B cell (primary cell): ENCODE results near the gene L3MBTL4. TPM values are rescaled to one million over a fixed set of nuclear protein-coding genes. Genes with fewer than 3 reads are reported as not detected.
"Not testable (repeated sequence)": the region's sequence is repeated elsewhere in the genome, so short reads cannot be mapped to it uniquely, and the experiment has no call there.

ENCODE experiments used
- ATAC-seq: fragments of 200-7000 bp; cut with Tn5 transposase; one replicate; pipeline ENCODE4 v1.10.0; 2021; ENCODE audit warnings: low read depth, mild to moderate bottlenecking, moderate number of reproducible peaks, moderate library complexity
- CTCF ChIA-PET: fragments of 350-600 bp; sonication (Branson Sonifier 250); formaldehyde crosslinking; loops from one replicate; lab custom pipeline; 2021; ENCODE audit warnings: antibody characterized with exemption, inconsistent platforms; lab: Charles Lee
- POLR2A ChIA-PET: fragments of 350-600 bp; sonication (Branson Sonifier 250); formaldehyde crosslinking; loops from one replicate; lab custom pipeline; 2021; ENCODE audit warnings: antibody characterized with exemption; lab: Charles Lee
- DNase-seq: peaks from one replicate; pipeline ENCODE4 v3.0.0; 2013
- H2AFZ ChIP-seq: 2 replicates; pipeline ENCODE4 v1.6.1; 2012; ENCODE audit warnings: mild to moderate bottlenecking, low read depth, low read length; ENCODE audit not compliant: insufficient read depth, poor library complexity, severe bottlenecking
- H3K27ac ChIP-seq, 2 donors: 1 replicate in 1 of 2; 2 replicates in 1 of 2; pipeline ENCODE4 v1.5.1; 2012 to 2013; ENCODE audit warnings: low read length in 2 of 2, mild to moderate bottlenecking in 2 of 2, moderate library complexity in 1 of 2
- H3K27me3 ChIP-seq, 4 experiments: fragments of 200-600 bp in 1 of 4; sonication (generic) in 1 of 4; replicated peaks in 1 of 4; 1 replicate in 2 of 4; 2 replicates in 2 of 4; pipeline versions ENCODE4 v1.6.1 to v1.7.0; 2013 to 2016; ENCODE audit warnings: low read length in 3 of 4, mild to moderate bottlenecking in 2 of 4, mixed read lengths in 1 of 4, moderate library complexity in 1 of 4; ENCODE audit not compliant: insufficient read depth in 4 of 4, control insufficient read depth in 3 of 4; ENCODE audit errors: control extremely low read depth in 1 of 4
- H3K36me3 ChIP-seq, 2 experiments: replicated peaks in 1 of 2; 1 replicate in 1 of 2; 2 replicates in 1 of 2; pipeline versions ENCODE4 v1.6.1 to v1.7.1; 2013; ENCODE audit warnings: low read length in 1 of 2; ENCODE audit not compliant: insufficient read depth in 2 of 2, control insufficient read depth in 1 of 2; ENCODE audit errors: control extremely low read depth in 1 of 2, extremely low read depth in 1 of 2
- H3K4me1 ChIP-seq, 2 donors: fragments of 200-600 bp in 1 of 2; sonication (generic) in 1 of 2; 1 replicate in 1 of 2; 2 replicates in 1 of 2; pipeline versions ENCODE4 v1.5.1 to v1.6.1; 2013 to 2017; ENCODE audit warnings: low read length in 2 of 2; ENCODE audit not compliant: control insufficient read depth in 2 of 2, insufficient read depth in 2 of 2
- H3K4me2 ChIP-seq: replicated peaks from 2 replicates; pipeline ENCODE3; 2012; ENCODE audit warnings: mild to moderate bottlenecking, low read depth, low read length; ENCODE audit not compliant: poor library complexity, severe bottlenecking
- H3K4me3 ChIP-seq, 5 experiments: fragments of 200-600 bp in 1 of 5; sonication (generic) in 1 of 5; 1 replicate in 3 of 5; 2 replicates in 2 of 5; pipeline versions ENCODE4 v1.5.1 to v1.7.0; 2011 to 2016; ENCODE audit warnings: low read length in 4 of 5, mild to moderate bottlenecking in 4 of 5, low read depth in 2 of 5, control low read depth in 1 of 5, moderate library complexity in 1 of 5; ENCODE audit not compliant: insufficient read depth in 1 of 5; ENCODE audit errors: control extremely low read depth in 1 of 5, extremely low read depth in 1 of 5
- H3K79me2 ChIP-seq: fragments of 200-600 bp; sonication (generic); one replicate; pipeline ENCODE4 v1.6.0; 2016; ENCODE audit warnings: low read length; ENCODE audit not compliant: control insufficient read depth, insufficient read depth
- H3K9ac ChIP-seq: fragments of 200-600 bp; sonication (generic); 2 replicates; pipeline ENCODE4 v1.6.1; 2017; ENCODE audit warnings: mild to moderate bottlenecking, low read length, moderate library complexity
- H3K9me3 ChIP-seq, 3 donors: one replicate each; pipeline versions ENCODE4 v1.6.1 to v1.7.1; 2013; ENCODE audit warnings: low read length in 2 of 3; ENCODE audit not compliant: control insufficient read depth in 2 of 3, insufficient read depth in 1 of 3; ENCODE audit errors: control extremely low read depth in 1 of 3
- H4K20me1 ChIP-seq: 2 replicates; pipeline ENCODE4 v1.6.0; 2012; ENCODE audit warnings: mild to moderate bottlenecking, low read length; ENCODE audit not compliant: insufficient read depth, control insufficient read depth, poor library complexity, severe bottlenecking
- H3K27ac Mint-ChIP-seq: one replicate; pipeline ENCODE4 v1.8.0; 2021; ENCODE audit warnings: mixed read lengths
- H3K27me3 Mint-ChIP-seq: one replicate; pipeline ENCODE4 v1.8.0; 2021; ENCODE audit warnings: mixed read lengths
- H3K4me1 Mint-ChIP-seq: one replicate; pipeline ENCODE4 v1.8.0; 2021; ENCODE audit warnings: mixed read lengths
- H3K4me3 Mint-ChIP-seq: one replicate; pipeline ENCODE4 v1.8.0; 2021; ENCODE audit warnings: mixed read lengths
- H3K9me3 Mint-ChIP-seq: one replicate; pipeline ENCODE4 v1.8.0; 2022; ENCODE audit warnings: mixed read lengths; ENCODE audit not compliant: insufficient read depth
- CTCF ChIP-seq: fragments of 200-600 bp; IDR thresholded peaks from one replicate; pipeline ENCODE4 v1.8.0; 2022; ENCODE audit warnings: antibody characterized with exemption, mild to moderate bottlenecking
- EZH2 ChIP-seq: IDR thresholded peaks from 2 replicates; pipeline ENCODE4 v1.6.1; 2012; ENCODE audit warnings: borderline replicate concordance, low read depth, mild to moderate bottlenecking, moderate library complexity, low read length; ENCODE audit not compliant: insufficient read depth, poor library complexity, severe bottlenecking
- WGBS: methylation state at CpG from one replicate; pipeline ENCODE4 v1.1.5; 2013; ENCODE audit warnings: missing lambda C conversion rate; ENCODE audit not compliant: insufficient coverage; 5-methylcytosine and 5-hydroxymethylcytosine counted together
- intact Hi-C: fragments of 100-400 bp; cut with micrococcal nuclease; formaldehyde crosslinking; loops from one replicate; pipeline ENCODE4 v1.10.0; 2022
- polyA plus RNA-seq: library from polyadenylated mRNA; depleted of rRNA; stranded (reverse); fragments of >200 nt; gene quantifications from 2 replicates; pipeline ENCODE4 v1.2.3, GENCODE V29; 2012
- total RNA-seq, 2 donors: library from RNA; stranded (reverse); fragments of 120-200 nt in 1 of 2; gene quantifications; 1 replicate in 1 of 2; 2 replicates in 1 of 2; pipeline versions ENCODE4 v1.2.3 to v1.2.4, GENCODE V29; 2013 to 2022

Gene L3MBTL4
- total and polyA plus RNA-seq, 2 donors (not counting 1 experiment from before 2014, with no cell fraction given), result 3.0 to 11.9 TPM

- Mint-ChIP-seq H3K27me3 (no peaks in the 10 kb centered on the region), H3K27ac (no peak overlapping the region), H3K9me3 (peaks cover 3% of the 10 kb centered on the region), H3K4me1 (no peaks in the 10 kb centered on the region), H3K4me3 (no peak overlapping the region)
- POLR2A ChIA-PET, result no interaction called here
- 89% methylated on average over 7 of the region's 9 CpGs for WGBS
- Histone ChIP-seq H3K9me3 (peaks cover 0 to 1% (median 0%) of the 10 kb centered on the region in 3 donors), H3K27me3 (no peaks in the 10 kb centered on the region), H3K4me3 (no peak overlapping the region), H3K79me2 (no peaks in the 10 kb centered on the region), H3K4me1 (no peaks in the 10 kb centered on the region), H3K36me3 (no peaks in the 10 kb centered on the region), H3K4me2 (no peak overlapping the region), H2AFZ (no peak overlapping the region), H3K27ac (no peak overlapping the region), H4K20me1 (no peaks in the 10 kb centered on the region), H3K9ac (no peak overlapping the region)
- CTCF ChIA-PET, result no interaction called here
- ATAC-seq (no peak), DNase-seq (no peak)
- TF ChIP-seq CTCF (no peak), EZH2 (no peak)
- intact Hi-C loops, result loop anchor here (10.0 kb wide), 1 partner anchor 60 kb away; no protein-coding TSS in a partner anchor
Measured at GRCh38 chr18:6054256-6054842, 360.4 kb downstream of the L3MBTL4 start.

GRCh38 chr18:6052449-6052913, 362.2 kb downstream of the L3MBTL4 start:
- no peaks in the 10 kb centered on the region for H3K4me1 Mint-ChIP-seq
- H3K4me2 ChIP-seq, result no peak overlapping the region
- ChIA-PET POLR2A (no interaction called here), CTCF (no interaction called here)
- no peak overlapping the region for H3K4me3 ChIP-seq
- DNase-seq (no peak), ATAC-seq (no peak)
- no peaks in the 10 kb centered on the region for H3K79me2 ChIP-seq
- no peaks in the 10 kb centered on the region for H4K20me1 ChIP-seq
- H3K27ac Mint-ChIP-seq, result no peak overlapping the region
- no peak for TF ChIP-seq EZH2
- TF ChIP-seq CTCF, result no peak
- no peaks in the 10 kb centered on the region for H3K27me3 Mint-ChIP-seq
- WGBS, result 96% methylated on average over 3 of the region's 5 CpGs
- no peak overlapping the region for H3K27ac ChIP-seq
- H3K4me3 Mint-ChIP-seq, result no peak overlapping the region
- H3K36me3 ChIP-seq, result no peaks in the 10 kb centered on the region
- no peaks in the 10 kb centered on the region for H3K27me3 ChIP-seq
- no peak overlapping the region for H3K9ac ChIP-seq
- H3K9me3 ChIP-seq, result peaks cover 0 to 1% (median 0%) of the 10 kb centered on the region in 3 donors
- H2AFZ ChIP-seq, result no peak overlapping the region
- no peaks in the 10 kb centered on the region for H3K4me1 ChIP-seq
- intact Hi-C loops, result loop anchor here (10.0 kb wide), 1 partner anchor 58 kb away; no protein-coding TSS in a partner anchor
- peaks cover 3% of the 10 kb centered on the region for H3K9me3 Mint-ChIP-seq

- ATAC-seq, POLR2A ChIA-PET, DNase-seq, H3K9me3 Mint-ChIP-seq, H3K79me2 ChIP-seq, H3K27ac ChIP-seq, H3K4me2 ChIP-seq, H3K9me3 ChIP-seq, H4K20me1 ChIP-seq, H3K4me3 Mint-ChIP-seq, H3K36me3 ChIP-seq, H3K4me1 Mint-ChIP-seq, intact Hi-C loops, H2AFZ ChIP-seq, CTCF ChIA-PET, H3K9ac ChIP-seq, H3K4me3 ChIP-seq, H3K4me1 ChIP-seq, H3K27me3 ChIP-seq, H3K27me3 Mint-ChIP-seq, H3K27ac Mint-ChIP-seq: not testable (repeated sequence)
- 100% methylated on average over 1 of the region's 2 CpGs for WGBS
Measured at GRCh38 chr18:6047596-6047995, 367.1 kb downstream of the L3MBTL4 start.
